PC-3 (cell line): ENCODE results near the gene TMEM38B. TPM values are rescaled to one million over a fixed set of nuclear protein-coding genes. Genes with fewer than 3 reads are reported as not detected.

Source experiments
- ATAC-seq: fragments of 200-7000 bp; cut with Tn5 transposase; 2 replicates; pipeline ENCODE4 v1.9.1; 2020; ENCODE audit warnings: mild to moderate bottlenecking, moderate library complexity
- BruUV-seq: library from RNA; stranded (reverse); fragments of 400-500 nt; replicated peaks from 2 replicates; lab custom pipeline; 2021; lab: Mats Ljungman, UMichigan
- CTCF ChIA-PET: fragments of 300-600 bp; sonication (Branson Sonifier 250); formaldehyde crosslinking; loops from one replicate; lab custom pipeline; 2022; ENCODE audit warnings: antibody characterized with exemption; lab: Charles Lee
- POLR2A ChIA-PET: fragments of 300-600 bp; sonication (Branson Sonifier 250); formaldehyde crosslinking; loops from one replicate; lab custom pipeline; 2022; ENCODE audit warnings: antibody characterized with exemption; ENCODE audit not compliant: unreplicated experiment; lab: Charles Lee
- DNase-seq: peaks from one replicate; pipeline ENCODE4 v3.0.0-alpha.2; 2015
- H2AFZ ChIP-seq: fragments of 300-600 bp; sonication (generic); 2 replicates; pipeline ENCODE4 v1.6.0; 2016; ENCODE audit warnings: antibody characterized with exemption, low read length
- H3F3A ChIP-seq: fragments of 300-600 bp; sonication (generic); one replicate; pipeline ENCODE4 v1.6.0; 2017; ENCODE audit warnings: antibody characterized with exemption, low read length, control low read depth, mild to moderate bottlenecking; ENCODE audit not compliant: unreplicated experiment
- H3K27ac ChIP-seq: fragments of 300-600 bp; sonication (generic); 2 replicates; pipeline ENCODE4 v1.5.1; 2016; ENCODE audit warnings: mild to moderate bottlenecking, low read length
- H3K27me3 ChIP-seq: fragments of 300-600 bp; sonication (generic); 2 replicates; pipeline ENCODE4 v1.6.1; 2016; ENCODE audit warnings: low read length, mixed read lengths
- H3K36me3 ChIP-seq: fragments of 300-600 bp; sonication (generic); 2 replicates; pipeline ENCODE4 v1.6.1; 2016; ENCODE audit warnings: low read depth, mixed run types, low read length, mixed read lengths
- H3K4me1 ChIP-seq: fragments of 300-600 bp; sonication (generic); 2 replicates; pipeline ENCODE4 v1.5.1; 2016; ENCODE audit warnings: low read length; ENCODE audit not compliant: insufficient read depth
- H3K4me2 ChIP-seq: fragments of 300-600 bp; sonication (generic); 2 replicates; pipeline ENCODE4 v1.6.0; 2016; ENCODE audit warnings: low read length
- H3K4me3 ChIP-seq: fragments of 300-600 bp; sonication (generic); 2 replicates; pipeline ENCODE4 v1.5.1; 2016; ENCODE audit warnings: mild to moderate bottlenecking, low read length, mixed read lengths
- H3K79me2 ChIP-seq: fragments of 300-600 bp; sonication (generic); 2 replicates; pipeline ENCODE4 v1.6.1; 2017; ENCODE audit warnings: low read length, mixed read lengths
- H3K9ac ChIP-seq: fragments of 300-600 bp; sonication (generic); 2 replicates; pipeline ENCODE4 v1.6.0; 2016; ENCODE audit warnings: mild to moderate bottlenecking, low read length
- H3K9me2 ChIP-seq: fragments of 300-600 bp; sonication (generic); replicated peaks from 2 replicates; pipeline ENCODE4 v1.6.1; 2016; ENCODE audit warnings: mixed run types, low read length, mixed read lengths
- H3K9me3 ChIP-seq: fragments of 300-600 bp; sonication (generic); 2 replicates; pipeline ENCODE4 v1.6.1; 2016; ENCODE audit warnings: low read length, mixed read lengths
- H4K20me1 ChIP-seq: fragments of 300-600 bp; sonication (generic); 2 replicates; pipeline ENCODE4 v1.6.1; 2016; ENCODE audit warnings: low read length, mixed read lengths
- EZH2 ChIP-seq: fragments of 300-600 bp; sonication (generic); IDR thresholded peaks from one replicate; pipeline ENCODE4 v1.6.1; 2017; ENCODE audit warnings: antibody characterized with exemption, mild to moderate bottlenecking, low read length; ENCODE audit not compliant: unreplicated experiment
- EZH2phosphoT487 ChIP-seq: fragments of 300-600 bp; sonication (generic); IDR thresholded peaks from 2 replicates; pipeline ENCODE4 v1.6.1; 2018; ENCODE audit warnings: mild to moderate bottlenecking, antibody characterized with exemption, low read length, borderline replicate concordance
- intact Hi-C: fragments of 100-400 bp; cut with micrococcal nuclease; formaldehyde crosslinking; loops from 2 replicates; pipeline ENCODE4 v1.9.0; 2023
- total RNA-seq: library from RNA; depleted of rRNA; stranded (reverse); fragments of >200 nt; gene quantifications from 2 replicates; pipeline ENCODE4 v1.2.3, GENCODE V29; 2014
- TF ChIP-seq, protein P1 (sequence below): fragments of 300-600 bp; sonication (generic); conservative IDR thresholded peaks from 2 replicates; pipeline ENCODE4 v1.5.1; 2017; ENCODE audit warnings: antibody characterized with exemption, low read depth, mild to moderate bottlenecking, low read length

Gene TMEM38B
- total RNA-seq, 1 experiment from 2014 or later = 16.0 TPM

DNA sequence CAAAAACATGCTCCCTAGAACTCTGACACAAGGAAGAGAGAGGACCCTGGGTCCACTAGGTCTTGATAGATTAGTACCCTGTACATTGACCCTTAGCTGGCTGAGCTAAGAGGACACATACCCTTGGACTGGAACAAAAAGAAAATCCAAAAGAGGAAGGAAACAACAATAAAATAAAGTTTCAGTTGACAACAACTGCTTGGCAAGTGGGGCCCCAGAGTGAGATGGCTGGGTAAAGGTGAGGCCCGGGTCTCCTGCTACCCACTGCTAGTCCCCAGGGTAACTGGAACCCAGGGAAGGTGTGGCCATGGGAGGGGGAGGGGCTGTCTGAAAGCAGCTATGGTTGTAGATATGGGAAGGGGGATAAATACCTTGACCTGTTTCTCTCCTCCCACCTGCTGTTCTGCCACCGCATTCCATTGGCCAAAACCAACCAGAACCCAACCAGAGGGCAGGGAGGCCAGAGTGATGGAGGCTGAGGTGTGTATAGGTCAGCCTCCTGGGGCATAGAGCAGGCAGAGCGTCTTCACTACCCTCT is 20.4 kb upstream of the TMEM38B start:
- Histone ChIP-seq H3K4me1 (no peaks in the 10 kb centered on the region), H3K9me2 (no peaks in the 10 kb centered on the region), H3K27me3 (no peaks in the 10 kb centered on the region), H4K20me1 (no peaks in the 10 kb centered on the region), H3K4me3 (no peak overlapping the region), H3K4me2 (no peak overlapping the region), H3K36me3 (no peaks in the 10 kb centered on the region), H2AFZ (no peak overlapping the region), H3K9ac (no peak overlapping the region), H3K9me3 (no peaks in the 10 kb centered on the region), H3F3A (no peaks in the 10 kb centered on the region), H3K27ac (no peak overlapping the region), H3K79me2 (no peaks in the 10 kb centered on the region)
- no TSS peak for BruUV-seq
- ATAC-seq (no peak), DNase-seq (no peak)
- CTCF ChIA-PET = no interaction called here
- intact Hi-C loops = no loop called here
- POLR2A ChIA-PET = no interaction called here
- TF ChIP-seq EZH2 (no peak), EZH2phosphoT487 (no peak)
- TF ChIP-seq, protein P1, sequence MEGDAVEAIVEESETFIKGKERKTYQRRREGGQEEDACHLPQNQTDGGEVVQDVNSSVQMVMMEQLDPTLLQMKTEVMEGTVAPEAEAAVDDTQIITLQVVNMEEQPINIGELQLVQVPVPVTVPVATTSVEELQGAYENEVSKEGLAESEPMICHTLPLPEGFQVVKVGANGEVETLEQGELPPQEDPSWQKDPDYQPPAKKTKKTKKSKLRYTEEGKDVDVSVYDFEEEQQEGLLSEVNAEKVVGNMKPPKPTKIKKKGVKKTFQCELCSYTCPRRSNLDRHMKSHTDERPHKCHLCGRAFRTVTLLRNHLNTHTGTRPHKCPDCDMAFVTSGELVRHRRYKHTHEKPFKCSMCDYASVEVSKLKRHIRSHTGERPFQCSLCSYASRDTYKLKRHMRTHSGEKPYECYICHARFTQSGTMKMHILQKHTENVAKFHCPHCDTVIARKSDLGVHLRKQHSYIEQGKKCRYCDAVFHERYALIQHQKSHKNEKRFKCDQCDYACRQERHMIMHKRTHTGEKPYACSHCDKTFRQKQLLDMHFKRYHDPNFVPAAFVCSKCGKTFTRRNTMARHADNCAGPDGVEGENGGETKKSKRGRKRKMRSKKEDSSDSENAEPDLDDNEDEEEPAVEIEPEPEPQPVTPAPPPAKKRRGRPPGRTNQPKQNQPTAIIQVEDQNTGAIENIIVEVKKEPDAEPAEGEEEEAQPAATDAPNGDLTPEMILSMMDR = no peak

DNA sequence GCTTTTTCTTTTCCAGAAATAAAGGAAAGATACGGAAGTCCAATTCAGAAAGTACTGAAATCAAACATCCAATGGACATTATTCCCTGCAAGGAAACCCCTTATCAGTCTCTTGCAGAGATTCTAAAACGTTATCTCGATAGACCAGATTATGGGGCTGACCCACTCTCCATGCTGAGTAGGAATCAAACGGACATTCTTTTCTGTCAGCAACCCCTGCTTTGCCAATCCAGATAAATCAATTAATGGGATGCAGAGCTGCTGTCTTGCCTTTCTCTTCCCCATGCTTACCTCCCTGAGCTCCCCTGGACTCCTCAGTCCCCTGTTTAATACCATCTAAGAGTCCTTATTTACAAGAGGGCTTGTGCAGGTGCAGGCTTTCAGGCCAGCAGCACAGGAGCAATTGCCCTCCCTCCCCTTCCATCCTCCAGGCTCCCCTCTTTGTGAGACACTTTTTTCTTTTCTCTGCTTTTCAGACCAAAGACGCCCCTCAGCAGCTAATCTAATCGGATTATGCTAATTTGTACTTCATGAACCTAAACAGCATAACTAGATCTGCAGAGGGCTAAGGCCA is 17.9 kb upstream of the TMEM38B start:
- no peak overlapping the region for H3K4me3 ChIP-seq
- no TSS peak for BruUV-seq
- ATAC-seq (no peak), DNase-seq (no peak)
- H2AFZ ChIP-seq = no peak overlapping the region
- intact Hi-C loops = no loop called here
- POLR2A ChIA-PET = no interaction called here
- no peaks in the 10 kb centered on the region for H3K27me3 ChIP-seq
- no peak overlapping the region for H3K4me2 ChIP-seq
- no peaks in the 10 kb centered on the region for H3K79me2 ChIP-seq
- CTCF ChIA-PET = no interaction called here
- H3K36me3 ChIP-seq = no peaks in the 10 kb centered on the region
- H3K9me2 ChIP-seq = no peaks in the 10 kb centered on the region
- TF ChIP-seq EZH2 = no peak
- TF ChIP-seq, protein P1 = no peak
- no peak for TF ChIP-seq EZH2phosphoT487
- no peak overlapping the region for H3K27ac ChIP-seq
- H3K9me3 ChIP-seq = no peaks in the 10 kb centered on the region
- no peaks in the 10 kb centered on the region for H3K4me1 ChIP-seq
- no peak overlapping the region for H3K9ac ChIP-seq
- no peaks in the 10 kb centered on the region for H3F3A ChIP-seq
- no peaks in the 10 kb centered on the region for H4K20me1 ChIP-seq

DNA sequence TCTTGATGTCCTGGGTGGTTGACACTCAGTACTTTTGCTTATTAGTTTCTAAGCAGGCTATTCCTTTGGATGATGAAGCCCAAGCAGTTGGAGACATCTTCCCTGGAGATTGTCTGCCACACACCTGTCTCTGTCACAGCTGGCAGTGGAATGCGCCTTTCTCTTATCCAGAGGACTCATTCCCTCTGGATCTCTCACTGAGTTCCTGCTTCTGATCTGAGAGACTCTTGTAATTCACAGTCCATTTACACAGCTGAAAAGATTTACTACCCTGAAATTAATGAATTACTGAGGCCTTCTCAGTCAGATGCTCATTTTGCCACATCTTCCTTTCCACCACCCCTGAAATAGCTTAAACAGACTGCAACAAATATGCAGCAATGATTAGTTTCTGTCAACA is 16.2 kb upstream of the TMEM38B start:
- no peaks in the 10 kb centered on the region for H3F3A ChIP-seq
- H3K36me3 ChIP-seq = no peaks in the 10 kb centered on the region
- H3K27me3 ChIP-seq = no peaks in the 10 kb centered on the region
- no peaks in the 10 kb centered on the region for H3K79me2 ChIP-seq
- no peak overlapping the region for H3K9ac ChIP-seq
- POLR2A ChIA-PET = interaction anchor here (0.6 kb wide), 1 partner anchor 1015 kb away, joined by 3 read pairs; no protein-coding TSS in a partner anchor
- H3K4me1 ChIP-seq = no peaks in the 10 kb centered on the region
- no peak overlapping the region for H2AFZ ChIP-seq
- no TSS peak for BruUV-seq
- no peaks in the 10 kb centered on the region for H3K9me3 ChIP-seq
- no peak overlapping the region for H3K4me3 ChIP-seq
- H3K27ac ChIP-seq = no peak overlapping the region
- intact Hi-C loops = no loop called here
- CTCF ChIA-PET = no interaction called here
- no peak overlapping the region for H3K4me2 ChIP-seq
- no peaks in the 10 kb centered on the region for H3K9me2 ChIP-seq
- ATAC-seq (no peak), DNase-seq (no peak)
- H4K20me1 ChIP-seq = no peaks in the 10 kb centered on the region
- TF ChIP-seq, protein P1 = no peak
- no peak for TF ChIP-seq EZH2phosphoT487
- TF ChIP-seq EZH2 = no peak
